ENCODE results near the gene LRRC56.

The LRRC56 gene

DNA sequence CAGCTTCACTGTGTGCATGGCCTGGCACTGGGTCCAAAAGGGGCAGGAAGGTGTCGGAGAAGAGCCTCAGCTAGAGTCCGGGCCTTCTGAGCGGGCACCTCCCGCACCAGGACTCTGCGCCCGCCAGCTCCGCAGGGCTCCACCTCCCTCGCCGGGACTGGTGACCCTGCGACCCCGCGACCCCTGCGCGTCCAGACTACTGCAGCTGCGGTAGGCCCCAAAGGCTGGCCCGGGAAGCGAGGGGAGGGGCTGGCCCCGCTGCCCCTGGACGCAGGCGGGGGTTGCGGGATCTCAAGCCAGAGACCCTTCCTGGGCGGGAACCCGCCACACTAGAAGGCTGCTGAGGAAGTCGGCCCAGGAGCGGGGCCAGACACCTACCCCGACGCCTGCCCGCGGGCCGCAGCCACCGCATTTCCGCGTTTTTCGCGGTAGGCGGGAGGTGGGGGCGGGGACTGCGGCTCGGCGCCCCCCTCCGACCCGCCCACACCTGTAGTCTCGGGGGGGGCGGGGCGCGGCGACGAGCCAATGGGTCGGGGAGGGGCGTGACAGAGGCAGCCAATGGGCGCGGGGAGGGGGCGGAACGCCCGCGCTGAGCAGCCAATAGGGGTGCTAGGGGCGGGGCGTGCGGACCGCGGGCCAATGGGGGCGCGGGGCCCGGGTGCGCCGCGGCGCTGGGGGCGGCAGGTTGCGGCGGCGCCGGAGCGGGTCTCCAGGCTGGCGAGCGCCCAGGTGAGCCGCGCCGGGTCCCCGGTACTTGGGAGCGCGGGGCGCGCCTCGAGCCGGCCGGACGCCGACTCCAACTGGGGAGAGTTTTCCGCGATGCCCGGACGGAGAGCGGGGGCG is 23.2 kb downstream of the LRRC56 start, which contains the start of the genes LMNTD2 and RASSF7:
TSS of gene LMNTD2 (minus strand) at position 434 of the 843 bp plus-strand sequence. CDS start at position 412, 22 bp downstream.
TSS of gene RASSF7 (plus strand) at position 666 of the 843 bp plus-strand sequence. CDS start 799 bp downstream, outside the sequence.
- Histone ChIP-seq H3K4me1 (no peaks in the 10 kb centered on the region), H3K9me3 (no peaks in the 10 kb centered on the region), H3K4me3 (ENCODE audit: low read depth, low read length) (peak within 1 kb of the TSS; percentile 46), H3K27me3 (peaks cover 19% of the 10 kb centered on the region), H3K36me3 (no peaks in the 10 kb centered on the region)
- DNase-seq: peak; percentile 90
- TF ChIP-seq, protein P1, sequence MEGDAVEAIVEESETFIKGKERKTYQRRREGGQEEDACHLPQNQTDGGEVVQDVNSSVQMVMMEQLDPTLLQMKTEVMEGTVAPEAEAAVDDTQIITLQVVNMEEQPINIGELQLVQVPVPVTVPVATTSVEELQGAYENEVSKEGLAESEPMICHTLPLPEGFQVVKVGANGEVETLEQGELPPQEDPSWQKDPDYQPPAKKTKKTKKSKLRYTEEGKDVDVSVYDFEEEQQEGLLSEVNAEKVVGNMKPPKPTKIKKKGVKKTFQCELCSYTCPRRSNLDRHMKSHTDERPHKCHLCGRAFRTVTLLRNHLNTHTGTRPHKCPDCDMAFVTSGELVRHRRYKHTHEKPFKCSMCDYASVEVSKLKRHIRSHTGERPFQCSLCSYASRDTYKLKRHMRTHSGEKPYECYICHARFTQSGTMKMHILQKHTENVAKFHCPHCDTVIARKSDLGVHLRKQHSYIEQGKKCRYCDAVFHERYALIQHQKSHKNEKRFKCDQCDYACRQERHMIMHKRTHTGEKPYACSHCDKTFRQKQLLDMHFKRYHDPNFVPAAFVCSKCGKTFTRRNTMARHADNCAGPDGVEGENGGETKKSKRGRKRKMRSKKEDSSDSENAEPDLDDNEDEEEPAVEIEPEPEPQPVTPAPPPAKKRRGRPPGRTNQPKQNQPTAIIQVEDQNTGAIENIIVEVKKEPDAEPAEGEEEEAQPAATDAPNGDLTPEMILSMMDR (IDR thresholded peaks at IDR 0.05; ENCODE audit: low read depth, low read length): no peak

DNA sequence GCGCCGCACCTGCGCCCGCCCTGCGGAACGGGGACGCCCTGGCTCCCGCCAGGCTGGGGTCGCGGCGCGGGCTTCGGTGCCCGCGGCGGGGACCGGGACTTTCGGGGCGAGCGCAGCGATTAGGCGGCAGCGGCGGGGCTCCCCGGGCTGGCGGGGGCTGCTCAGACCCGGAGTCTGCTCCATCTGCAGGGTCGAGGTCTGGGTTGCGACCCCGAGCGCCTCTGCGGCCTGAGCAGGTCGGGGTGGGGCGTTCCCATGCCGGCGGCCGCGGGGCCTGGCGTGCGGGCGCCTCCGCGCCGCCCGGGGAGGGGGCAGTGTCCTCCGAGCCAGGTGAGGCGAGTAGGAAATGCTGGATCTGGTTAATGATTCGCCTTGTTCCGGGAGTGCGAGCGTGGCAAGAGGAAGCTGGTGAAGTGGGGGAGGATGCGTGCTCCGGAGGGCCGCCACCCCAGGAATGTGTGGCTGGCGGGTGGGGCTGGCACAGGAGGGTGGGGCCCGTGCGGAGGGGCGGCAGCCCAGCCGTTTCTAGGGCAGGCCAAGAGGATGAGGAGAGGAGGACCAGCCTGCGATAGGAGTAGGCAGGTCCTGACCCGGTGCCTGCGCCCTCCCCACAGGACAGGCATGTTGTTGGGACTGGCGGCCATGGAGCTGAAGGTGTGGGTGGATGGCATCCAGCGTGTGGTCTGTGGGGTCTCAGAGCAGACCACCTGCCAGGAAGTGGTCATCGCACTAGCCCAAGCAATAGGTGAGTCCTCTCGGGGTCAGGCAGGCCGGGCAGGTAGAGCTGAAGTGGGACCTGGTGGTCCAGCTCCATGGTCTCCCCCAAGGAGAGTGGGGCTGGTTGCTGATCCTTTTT is 24.0 kb downstream of the LRRC56 start:
- DNase-seq: no peak
- TF ChIP-seq, protein P1 (IDR thresholded peaks at IDR 0.05; ENCODE audit: low read depth, low read length): no peak
- Histone ChIP-seq H3K4me3 (ENCODE audit: low read depth, low read length) (peak overlapping the region; percentile 41), H3K9me3 (no peaks in the 10 kb centered on the region), H3K36me3 (no peaks in the 10 kb centered on the region), H3K27me3 (peaks cover 11% of the 10 kb centered on the region), H3K4me1 (no peaks in the 10 kb centered on the region)

DNA sequence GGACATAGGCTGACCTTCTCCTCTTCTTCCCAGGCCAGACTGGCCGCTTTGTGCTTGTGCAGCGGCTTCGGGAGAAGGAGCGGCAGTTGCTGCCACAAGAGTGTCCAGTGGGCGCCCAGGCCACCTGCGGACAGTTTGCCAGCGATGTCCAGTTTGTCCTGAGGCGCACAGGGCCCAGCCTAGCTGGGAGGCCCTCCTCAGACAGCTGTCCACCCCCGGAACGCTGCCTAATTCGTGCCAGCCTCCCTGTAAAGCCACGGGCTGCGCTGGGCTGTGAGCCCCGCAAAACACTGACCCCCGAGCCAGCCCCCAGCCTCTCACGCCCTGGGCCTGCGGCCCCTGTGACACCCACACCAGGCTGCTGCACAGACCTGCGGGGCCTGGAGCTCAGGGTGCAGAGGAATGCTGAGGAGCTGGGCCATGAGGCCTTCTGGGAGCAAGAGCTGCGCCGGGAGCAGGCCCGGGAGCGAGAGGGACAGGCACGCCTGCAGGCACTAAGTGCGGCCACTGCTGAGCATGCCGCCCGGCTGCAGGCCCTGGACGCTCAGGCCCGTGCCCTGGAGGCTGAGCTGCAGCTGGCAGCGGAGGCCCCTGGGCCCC is 24.8 kb downstream of the LRRC56 start:
- DNase-seq: no peak
- no peaks in the 10 kb centered on the region for H3K36me3 ChIP-seq
- no peak overlapping the region for H3K4me3 ChIP-seq (ENCODE audit: low read depth, low read length)
- no peaks in the 10 kb centered on the region for H3K9me3 ChIP-seq
- H3K4me1 ChIP-seq: no peaks in the 10 kb centered on the region
- peaks cover 3% of the 10 kb centered on the region; the same call in 1 of the 2 replicates for H3K27me3 ChIP-seq
- TF ChIP-seq, protein P1 (IDR thresholded peaks at IDR 0.05; ENCODE audit: low read depth, low read length): no peak

DNA sequence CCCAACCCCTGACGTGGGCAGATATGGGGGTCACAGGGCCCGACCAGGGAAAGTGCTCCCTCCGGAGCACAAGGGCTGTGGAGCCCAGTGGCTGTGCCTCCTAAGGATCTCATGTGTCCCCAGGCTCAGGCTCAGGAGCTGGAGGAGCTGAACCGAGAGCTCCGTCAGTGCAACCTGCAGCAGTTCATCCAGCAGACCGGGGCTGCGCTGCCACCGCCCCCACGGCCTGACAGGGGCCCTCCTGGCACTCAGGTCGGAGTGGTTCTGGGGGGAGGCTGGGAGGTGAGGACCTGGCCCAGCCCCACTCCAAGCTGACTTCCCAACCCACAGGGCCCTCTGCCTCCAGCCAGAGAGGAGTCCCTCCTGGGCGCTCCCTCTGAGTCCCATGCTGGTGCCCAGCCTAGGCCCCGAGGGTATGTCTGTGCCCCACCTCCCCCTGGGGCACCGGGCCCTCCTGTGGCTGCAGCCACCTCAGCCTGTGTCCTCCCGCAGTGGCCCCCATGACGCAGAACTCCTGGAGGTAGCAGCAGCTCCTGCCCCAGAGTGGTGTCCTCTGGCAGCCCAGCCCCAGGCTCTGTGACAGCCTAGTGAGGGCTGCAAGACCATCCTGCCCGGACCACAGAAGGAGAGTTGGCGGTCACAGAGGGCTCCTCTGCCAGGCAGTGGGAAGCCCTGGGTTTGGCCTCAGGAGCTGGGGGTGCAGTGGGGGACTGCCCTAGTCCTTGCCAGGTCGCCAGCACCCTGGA is 25.9 kb downstream of the LRRC56 start:
- H3K36me3 ChIP-seq: no peaks in the 10 kb centered on the region
- H3K27me3 ChIP-seq: no peaks in the 10 kb centered on the region
- TF ChIP-seq, protein P1 (IDR thresholded peaks at IDR 0.05; ENCODE audit: low read depth, low read length): no peak
- no peaks in the 10 kb centered on the region for H3K4me1 ChIP-seq
- H3K4me3 ChIP-seq (ENCODE audit: low read depth, low read length): no peak overlapping the region
- no peaks in the 10 kb centered on the region for H3K9me3 ChIP-seq
- no peak for DNase-seq

DNA sequence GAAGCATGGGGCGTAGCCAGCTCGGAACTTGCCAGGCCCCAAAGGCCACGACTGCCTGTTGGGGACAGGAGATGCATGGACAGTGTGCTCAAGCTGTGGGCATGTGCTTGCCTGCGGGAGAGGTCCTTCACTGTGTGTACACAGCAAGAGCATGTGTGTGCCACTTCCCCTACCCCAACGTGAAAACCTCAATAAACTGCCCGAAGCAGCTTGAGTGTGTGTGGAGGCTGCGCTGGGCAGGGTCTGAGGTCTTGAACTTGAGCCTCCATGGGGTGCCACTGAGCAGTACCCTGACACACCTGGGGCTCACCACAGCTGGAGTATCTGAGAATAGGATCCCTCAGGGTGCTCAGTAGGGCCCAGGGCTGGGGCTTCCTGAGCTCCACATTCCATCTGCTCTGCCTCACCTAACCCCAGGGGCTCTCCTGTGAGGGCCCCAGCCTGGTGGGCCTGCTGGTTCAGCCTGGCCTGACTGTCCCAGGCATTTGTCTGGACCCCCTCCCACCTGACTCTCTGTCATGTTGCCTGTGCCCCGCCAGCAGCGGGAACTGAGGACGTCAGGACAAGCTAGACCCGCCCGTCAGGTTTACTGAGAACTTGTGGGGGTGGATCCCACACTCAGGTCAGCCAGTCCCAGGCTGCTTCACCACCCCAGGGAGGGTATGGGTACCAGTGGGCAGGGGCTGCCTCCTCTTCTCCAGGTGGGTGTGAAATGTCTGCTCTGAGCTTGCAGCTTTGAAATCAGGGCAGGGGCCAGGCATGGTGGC is 26.7 kb downstream of the LRRC56 start:
- Histone ChIP-seq H3K9me3 (no peaks in the 10 kb centered on the region), H3K4me3 (ENCODE audit: low read depth, low read length) (no peak overlapping the region), H3K4me1 (no peaks in the 10 kb centered on the region), H3K36me3 (no peaks in the 10 kb centered on the region), H3K27me3 (no peaks in the 10 kb centered on the region)
- TF ChIP-seq, protein P1 (IDR thresholded peaks at IDR 0.05; ENCODE audit: low read depth, low read length): no peak
- DNase-seq: no peak

All from BE2C (cell line).